ENCODE measurements around the gene PSMA1. TPM values are rescaled to one million over a fixed set of nuclear protein-coding genes. Genes with fewer than 3 reads are reported as not detected.

PSMA1 gene
- total RNA-seq, 1 experiment from 2014 or later: 309 TPM

GRCh38 chr11:14529951-14530350, 9.8 kb upstream of the PSMA1 start:
- DNase-seq (ENCODE audit: low read depth): peak; percentile 6

GRCh38 chr11:14529321-14529720, 9.1 kb upstream of the PSMA1 start:
- DNase-seq (ENCODE audit: low read depth): no peak

- DNase-seq (ENCODE audit: low read depth): no peak
Measured at GRCh38 chr11:14522801-14523200, 2.6 kb upstream of the PSMA1 start.

GRCh38 chr11:14522245-14522644, 2.1 kb upstream of the PSMA1 start:
- no peak for DNase-seq (ENCODE audit: low read depth)

- DNase-seq (ENCODE audit: low read depth): no peak
Measured at GRCh38 chr11:14520747-14521151, 563 bp upstream of the PSMA1 start.

GRCh38 chr11:14519597-14519916, 629 bp downstream of the PSMA1 start:
- DNase-seq (ENCODE audit: low read depth): peak; percentile 32

GRCh38 chr11:14518820-14519219, 1.4 kb downstream of the PSMA1 start:
- no peak for DNase-seq (ENCODE audit: low read depth)

GRCh38 chr11:14513800-14514199, 6.4 kb downstream of the PSMA1 start:
- DNase-seq (ENCODE audit: low read depth): no peak

GRCh38 chr11:14506532-14506931, 13.7 kb downstream of the PSMA1 start:
- DNase-seq (ENCODE audit: low read depth): no peak

- DNase-seq (ENCODE audit: low read depth): no peak
Measured at GRCh38 chr11:14503023-14503422, 17.2 kb downstream of the PSMA1 start.

- no peak for DNase-seq (ENCODE audit: low read depth)
Measured at GRCh38 chr11:14502039-14502438, 18.1 kb downstream of the PSMA1 start.

GRCh38 chr11:14500181-14500651, 20.0 kb downstream of the PSMA1 start:
- DNase-seq (ENCODE audit: low read depth): peak; percentile 61

- DNase-seq (ENCODE audit: low read depth): peak; percentile 95
Measured at GRCh38 chr11:14499560-14500180, 20.5 kb downstream of the PSMA1 start, which contains the start of gene COPB1. COPB1 (minus strand) TSS chr11:14499811; CDS start chr11:14498928, 883 bp downstream.

GRCh38 chr11:14499178-14499559, 21.0 kb downstream of the PSMA1 start:
- DNase-seq (ENCODE audit: low read depth): peak; percentile 15

- DNase-seq (ENCODE audit: low read depth): no peak
Measured at GRCh38 chr11:14480716-14481115, 39.5 kb downstream of the PSMA1 start.

GRCh38 chr11:14471127-14471526, 49.1 kb downstream of the PSMA1 start:
- DNase-seq (ENCODE audit: low read depth): no peak

GRCh38 chr11:14463623-14464022, 56.6 kb downstream of the PSMA1 start:
- no peak for DNase-seq (ENCODE audit: low read depth)

- no peak for DNase-seq (ENCODE audit: low read depth)
Measured at GRCh38 chr11:14460147-14460546, 60.0 kb downstream of the PSMA1 start.

GRCh38 chr11:14458377-14458776, 61.8 kb downstream of the PSMA1 start:
- DNase-seq (ENCODE audit: low read depth): no peak

GRCh38 chr11:14455648-14456430, 64.3 kb downstream of the PSMA1 start:
- no peak for DNase-seq (ENCODE audit: low read depth)
